AG08395 (cell line): Measurements from ENCODE around the gene RPTOR.
"Not testable (repeated sequence)": the region's sequence is repeated elsewhere in the genome, so short reads cannot be mapped to it uniquely, and the experiment has no call there.

Experiments used
- DNase-seq: peaks from one replicate; pipeline ENCODE4 v3.0.0; 2012; ENCODE audit warnings: mixed read lengths, low spot score

Gene RPTOR

DNA sequence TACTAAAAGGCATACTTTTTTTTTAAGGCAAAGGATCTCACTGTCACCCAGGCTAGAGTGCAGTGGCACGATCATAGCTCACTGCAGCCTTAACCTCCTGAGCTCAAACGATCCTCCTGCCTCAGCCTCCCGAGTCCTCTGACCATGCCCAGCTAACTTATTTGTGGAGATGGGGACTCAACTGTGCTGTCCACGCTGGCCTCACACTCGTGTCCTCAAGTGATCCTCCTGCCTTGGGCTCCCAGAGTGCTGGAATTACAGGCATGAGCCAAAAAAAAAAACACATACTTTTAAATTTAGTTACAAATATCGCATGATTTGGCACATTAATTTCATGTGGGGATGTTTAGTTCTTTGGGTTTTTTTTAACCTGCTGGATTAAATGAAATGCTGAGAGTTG is 239.3 kb downstream of the RPTOR start:
- no peak for DNase-seq

DNA sequence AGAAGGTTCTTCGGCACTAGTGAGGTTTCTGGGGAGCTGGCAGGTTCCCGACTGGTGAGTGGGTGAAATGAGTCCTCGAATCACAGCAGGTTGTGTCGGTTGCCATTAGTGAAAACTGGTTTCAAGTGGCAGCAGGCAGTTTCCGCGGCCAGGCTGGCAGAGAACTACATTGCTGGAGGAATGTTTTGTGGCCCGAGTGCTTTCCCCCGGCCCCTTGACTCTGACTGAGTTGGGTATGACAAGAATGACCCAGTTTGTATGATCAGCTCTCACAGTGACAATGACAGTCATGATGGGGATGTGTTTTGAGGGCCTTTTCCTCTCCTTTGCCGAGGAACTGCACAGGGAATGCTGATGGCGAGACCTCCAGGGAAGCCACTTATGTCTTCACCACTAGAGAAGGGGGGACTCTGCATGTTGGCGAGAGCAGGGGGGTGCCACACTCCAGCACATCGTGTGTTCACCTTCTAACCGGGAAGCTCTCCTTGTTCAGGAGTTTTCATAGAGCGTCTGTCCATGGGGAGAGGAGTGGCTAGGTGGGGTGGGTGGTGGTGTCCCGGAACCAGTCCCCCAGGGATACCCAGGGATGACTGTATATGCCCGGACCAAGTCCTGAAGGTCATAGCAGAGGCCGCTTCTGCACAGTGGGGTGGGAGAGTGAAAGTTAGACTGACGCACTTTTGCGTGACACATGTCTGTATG is 241.0 kb downstream of the RPTOR start:
- DNase-seq = no peak

DNA sequence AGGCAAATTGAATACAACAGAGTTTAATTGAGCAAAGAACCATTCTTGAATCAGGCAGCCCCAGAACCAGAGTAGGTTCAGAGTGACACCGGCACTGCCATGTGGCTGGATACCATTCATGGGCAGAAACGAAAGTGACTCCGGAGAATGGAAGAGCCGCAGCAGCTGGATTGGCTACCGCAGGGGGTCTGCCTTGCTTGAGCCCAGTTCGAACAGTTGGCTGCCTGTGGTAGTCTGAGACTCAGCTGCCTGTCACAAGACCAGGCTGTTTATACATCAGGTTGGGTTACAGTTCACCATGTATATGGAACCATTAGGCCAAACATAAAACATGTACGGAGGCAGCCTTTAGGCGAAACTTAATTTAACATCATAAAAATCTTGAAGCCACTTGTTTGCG is 241.8 kb downstream of the RPTOR start:
- DNase-seq = no peak

GRCh38 chr17:80786887-80787286 is 242.2 kb downstream of the RPTOR start:
- DNase-seq = no peak

DNA sequence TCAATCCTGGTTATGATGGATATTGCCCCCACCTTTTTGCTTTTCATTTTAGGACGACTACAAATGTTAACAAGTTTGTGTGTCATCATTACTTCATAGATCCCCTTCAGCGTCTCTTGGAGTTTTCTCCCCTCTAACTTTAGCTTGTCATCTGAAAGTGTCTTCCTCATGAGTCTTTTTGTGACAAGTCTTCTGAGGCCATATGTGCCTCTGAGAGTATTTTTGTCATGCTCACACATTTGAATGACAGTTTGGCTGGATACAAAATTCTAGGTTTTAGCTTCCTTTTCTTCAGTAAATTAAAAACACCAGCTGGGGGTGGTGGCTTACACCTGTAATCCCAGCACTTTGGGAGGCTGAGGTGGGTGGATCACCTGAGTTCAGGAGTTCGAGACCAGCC is 243.2 kb downstream of the RPTOR start:
- DNase-seq = no peak

DNA sequence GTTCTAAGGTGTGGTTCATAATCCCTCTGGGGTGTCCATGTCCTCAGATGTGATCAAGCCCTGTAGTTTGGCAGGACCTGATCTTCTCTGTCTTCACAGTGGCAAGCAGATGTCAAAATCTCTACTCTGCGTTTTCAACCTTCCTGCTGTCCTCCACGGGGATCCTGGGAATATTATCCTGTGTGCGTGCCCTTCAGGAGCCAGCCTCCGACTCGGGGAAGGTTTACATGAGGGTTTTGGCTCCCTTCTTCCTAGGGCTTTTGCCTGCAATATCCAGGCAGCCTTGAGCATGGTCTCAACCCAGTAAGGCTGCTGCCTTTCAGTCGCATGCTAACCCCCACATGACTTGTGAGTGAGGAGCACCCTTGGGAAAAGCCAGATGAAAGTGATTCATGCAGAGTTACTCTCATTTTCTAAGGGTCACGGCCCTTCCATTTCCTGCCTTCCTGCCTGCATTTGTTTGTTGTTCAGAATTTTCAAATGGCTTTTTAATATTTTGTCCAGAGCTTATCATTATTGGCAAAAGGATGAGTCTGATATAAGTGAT is 244.8 kb downstream of the RPTOR start:
- peak; percentile 90 for DNase-seq

DNA sequence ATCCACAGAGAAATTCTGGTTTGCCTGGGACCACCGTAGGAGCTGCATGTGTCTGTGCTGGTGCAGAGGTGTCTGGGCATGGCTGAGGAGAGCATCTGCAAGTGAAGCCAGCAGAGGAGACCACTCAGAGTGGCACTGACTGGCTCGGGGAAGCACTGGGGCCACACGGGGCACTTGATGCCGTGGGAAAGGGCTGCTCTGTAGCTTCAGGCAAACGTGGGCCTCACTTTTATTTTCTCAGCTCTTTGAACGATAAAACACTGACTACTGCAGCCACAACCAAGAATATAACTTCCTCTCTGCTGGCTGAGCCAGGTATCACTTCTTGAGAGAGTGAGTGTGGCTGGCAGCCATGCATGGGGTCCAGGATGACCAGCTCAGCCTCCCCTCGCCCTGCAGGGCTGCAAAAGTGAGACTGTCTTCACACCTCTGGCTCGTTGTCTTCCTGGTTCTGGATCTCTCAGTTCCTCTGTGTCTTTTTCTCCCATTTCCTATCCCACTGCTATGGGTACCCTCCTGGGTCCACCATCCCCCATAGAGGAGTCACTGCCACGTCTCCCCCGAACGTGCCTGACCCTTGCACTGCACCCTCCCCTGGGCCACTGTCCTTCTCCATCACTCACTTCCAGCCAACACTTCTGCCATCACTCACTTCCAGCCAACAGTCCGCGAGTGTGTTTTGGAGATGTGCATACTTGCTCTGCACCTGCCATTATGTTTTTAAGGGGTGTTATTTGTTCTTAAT is 245.6 kb downstream of the RPTOR start:
- DNase-seq = no peak

- no peak for DNase-seq
Measured at GRCh38 chr17:80790981-80791742, 246.5 kb downstream of the RPTOR start.

DNA sequence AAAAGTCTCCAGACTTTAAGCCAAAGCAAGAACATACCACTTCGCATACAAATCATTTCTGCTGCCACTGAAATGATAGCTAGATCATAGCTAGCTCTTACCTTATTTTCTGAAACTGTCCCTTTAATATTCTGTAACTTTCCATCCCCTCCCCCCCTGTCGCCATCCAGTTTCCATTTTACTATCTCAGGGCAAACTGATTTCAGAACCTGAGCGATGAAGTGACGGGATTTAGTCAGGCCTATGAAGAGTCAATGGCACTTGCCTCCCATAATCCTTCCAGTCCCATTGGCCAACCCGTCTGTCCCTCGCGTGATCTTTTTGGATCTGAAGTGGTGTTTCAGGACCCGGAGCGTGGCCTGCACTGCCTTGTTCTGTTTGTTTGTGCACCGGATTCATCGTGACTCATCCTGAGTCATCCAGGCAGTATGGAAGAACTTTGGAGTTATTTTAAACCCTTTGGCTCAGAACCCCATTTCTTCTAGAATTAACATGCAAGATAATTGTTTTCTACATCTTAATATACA is 247.2 kb downstream of the RPTOR start:
- DNase-seq = peak; percentile 92

DNA sequence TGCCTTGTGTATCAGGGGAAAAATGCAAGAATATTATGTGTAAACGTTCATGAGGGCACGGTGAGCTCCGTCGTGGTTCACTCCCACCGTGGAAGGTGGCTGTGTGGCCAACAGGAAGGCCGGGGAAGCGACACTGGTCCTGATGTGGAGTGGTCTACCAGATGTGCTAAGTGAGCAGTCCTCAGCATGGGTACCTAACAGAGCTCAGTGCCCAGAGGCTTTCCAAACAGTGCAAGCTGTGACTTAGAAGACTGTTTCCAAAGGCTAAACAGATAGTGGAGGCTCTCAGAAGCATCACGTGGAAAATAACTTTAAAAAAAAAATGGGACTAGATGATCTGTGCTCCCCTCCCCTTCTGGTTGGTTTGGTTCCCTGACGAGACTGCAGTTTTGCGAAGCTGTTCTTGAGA is 247.7 kb downstream of the RPTOR start:
- DNase-seq = peak; percentile 17

DNA sequence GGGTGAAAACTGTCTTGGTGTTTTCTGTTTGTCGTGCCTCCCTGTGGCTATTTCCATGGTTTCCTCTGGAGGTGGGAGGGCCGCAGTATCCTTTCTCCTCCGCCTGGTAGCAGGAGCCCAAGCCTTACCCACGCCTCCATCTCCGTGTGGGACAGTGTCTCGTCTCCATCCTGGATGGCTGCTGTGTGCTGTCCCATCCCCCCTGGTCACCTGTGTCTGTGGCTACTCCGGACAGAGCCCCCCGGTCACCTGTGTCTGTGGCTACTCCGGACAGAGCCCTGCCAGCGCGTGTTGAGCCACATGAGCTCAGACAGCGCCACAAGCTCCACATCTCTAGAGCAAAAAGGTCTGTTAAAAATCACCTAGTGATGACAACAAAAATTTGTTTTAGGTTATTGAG is 248.8 kb downstream of the RPTOR start:
- no peak for DNase-seq

DNA sequence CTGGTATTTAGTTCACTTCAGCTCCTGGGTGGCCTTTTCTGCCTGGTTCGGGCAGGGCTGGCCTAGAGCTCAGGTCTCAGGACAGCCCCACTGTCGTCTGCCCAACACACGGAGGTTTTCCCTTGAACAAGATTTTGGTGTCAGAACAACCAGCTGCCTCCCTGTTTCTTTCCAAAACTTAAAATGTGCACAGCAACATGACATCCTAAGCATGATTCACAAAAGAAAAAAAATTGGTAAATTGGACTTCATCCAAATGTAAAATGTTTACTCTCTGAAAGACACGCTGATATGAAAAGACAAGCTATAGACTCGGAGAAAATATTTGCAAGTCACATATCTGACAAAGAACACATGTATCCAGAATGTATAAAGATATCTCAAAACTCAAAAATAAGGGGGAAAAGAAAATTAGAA is 249.2 kb downstream of the RPTOR start:
- DNase-seq = no peak

GRCh38 chr17:80794281-80795089 is 249.8 kb downstream of the RPTOR start:
- DNase-seq = no peak

DNA sequence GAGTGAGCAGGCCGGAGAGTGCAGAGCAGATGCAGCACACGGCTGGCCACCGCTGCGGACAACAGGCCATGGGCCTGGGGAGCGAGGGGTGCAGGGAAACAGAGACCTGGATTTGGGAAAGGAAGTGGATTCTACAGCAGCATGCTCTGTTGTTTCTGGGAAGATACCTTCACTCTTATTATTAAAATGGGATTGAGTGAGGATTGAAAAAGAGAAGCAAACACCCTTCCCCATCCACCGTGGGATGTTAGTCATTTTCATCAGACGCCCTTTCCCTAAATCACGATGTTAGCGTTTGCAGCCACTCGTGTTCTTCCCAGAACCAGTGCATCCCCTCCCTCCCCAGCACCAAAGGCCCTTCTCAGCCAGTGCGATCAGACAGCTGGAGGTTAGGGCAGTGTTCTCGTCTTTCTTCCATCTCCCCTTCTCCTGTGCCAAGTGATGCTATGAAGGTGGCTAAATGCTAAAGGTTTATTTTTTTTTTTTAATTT is 250.5 kb downstream of the RPTOR start:
- no peak for DNase-seq

GRCh38 chr17:80795754-80796153 is 251.1 kb downstream of the RPTOR start:
- no peak for DNase-seq

GRCh38 chr17:80796430-80796861 is 251.8 kb downstream of the RPTOR start:
- DNase-seq = no peak

DNA sequence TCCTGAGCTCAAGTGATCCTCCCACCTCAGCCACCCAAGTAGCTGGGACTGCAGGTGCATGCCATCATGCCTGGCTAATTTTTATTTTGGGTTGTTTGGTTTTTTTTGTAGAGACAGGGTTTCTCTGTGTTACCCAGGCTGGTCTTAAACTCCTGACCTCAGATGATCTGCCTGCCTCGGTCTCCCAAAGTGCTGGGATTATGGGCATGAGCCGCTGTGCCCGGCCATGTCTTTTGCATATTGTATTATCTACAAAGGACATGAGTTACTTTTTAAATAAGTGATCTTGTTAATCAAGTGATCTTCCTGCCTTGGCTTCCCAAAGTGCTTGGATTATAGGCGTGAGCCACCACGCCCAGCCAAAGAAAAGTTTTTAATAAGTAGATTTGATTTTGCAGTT is 252.6 kb downstream of the RPTOR start:
- not testable (repeated sequence) for DNase-seq

GRCh38 chr17:80797741-80798594 is 253.3 kb downstream of the RPTOR start:
- no peak for DNase-seq

- DNase-seq = no peak
Measured at GRCh38 chr17:80798595-80799537, 254.2 kb downstream of the RPTOR start.
